Fibroblast of villous mesenchyme (primary cell): ENCODE measurements around the gene B3GNT4. TPM values are rescaled to one million over a fixed set of nuclear protein-coding genes. Genes with fewer than 3 reads are reported as not detected.

Source experiments
- DNase-seq: peaks from one replicate; pipeline ENCODE4 v3.0.0-alpha.2; 2010; ENCODE audit warnings: low read depth
- H3K4me3 ChIP-seq: 2 replicates; pipeline ENCODE4 v1.5.1; 2011; ENCODE audit warnings: low read depth, mild to moderate bottlenecking, low read length
- total RNA-seq: library from RNA; depleted of rRNA; stranded (reverse); fragments of >200 nt; gene quantifications from 2 replicates; pipeline ENCODE4 v1.2.3, GENCODE V29; 2012
- TF ChIP-seq, protein P1 (sequence below): IDR thresholded peaks from 2 replicates; pipeline ENCODE4 v1.5.1; 2012; ENCODE audit warnings: low read depth, mild to moderate bottlenecking, low read length; ENCODE audit not compliant: insufficient read depth

The B3GNT4 gene
- total RNA-seq, 1 donor, result under 0.01 TPM

- TF ChIP-seq, protein P1, sequence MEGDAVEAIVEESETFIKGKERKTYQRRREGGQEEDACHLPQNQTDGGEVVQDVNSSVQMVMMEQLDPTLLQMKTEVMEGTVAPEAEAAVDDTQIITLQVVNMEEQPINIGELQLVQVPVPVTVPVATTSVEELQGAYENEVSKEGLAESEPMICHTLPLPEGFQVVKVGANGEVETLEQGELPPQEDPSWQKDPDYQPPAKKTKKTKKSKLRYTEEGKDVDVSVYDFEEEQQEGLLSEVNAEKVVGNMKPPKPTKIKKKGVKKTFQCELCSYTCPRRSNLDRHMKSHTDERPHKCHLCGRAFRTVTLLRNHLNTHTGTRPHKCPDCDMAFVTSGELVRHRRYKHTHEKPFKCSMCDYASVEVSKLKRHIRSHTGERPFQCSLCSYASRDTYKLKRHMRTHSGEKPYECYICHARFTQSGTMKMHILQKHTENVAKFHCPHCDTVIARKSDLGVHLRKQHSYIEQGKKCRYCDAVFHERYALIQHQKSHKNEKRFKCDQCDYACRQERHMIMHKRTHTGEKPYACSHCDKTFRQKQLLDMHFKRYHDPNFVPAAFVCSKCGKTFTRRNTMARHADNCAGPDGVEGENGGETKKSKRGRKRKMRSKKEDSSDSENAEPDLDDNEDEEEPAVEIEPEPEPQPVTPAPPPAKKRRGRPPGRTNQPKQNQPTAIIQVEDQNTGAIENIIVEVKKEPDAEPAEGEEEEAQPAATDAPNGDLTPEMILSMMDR, result no peak
Observed at GRCh38 chr12:122162976-122163375, 40.5 kb upstream of the B3GNT4 start.

GRCh38 chr12:122166422-122167349, 36.8 kb upstream of the B3GNT4 start:
- TF ChIP-seq, protein P1, result no peak
- H3K4me3 ChIP-seq, result no peak overlapping the region
- no peak for DNase-seq

More at GRCh38 chr12:122162976-122163375, 40.5 kb upstream of the B3GNT4 start:
- DNase-seq, result no peak
- no peak overlapping the region for H3K4me3 ChIP-seq

GRCh38 chr12:122167356-122167925, 36.1 kb upstream of the B3GNT4 start:
- no peak overlapping the region for H3K4me3 ChIP-seq
- TF ChIP-seq, protein P1, result no peak
- no peak for DNase-seq

- H3K4me3 ChIP-seq, result no peak overlapping the region
- no peak for DNase-seq
- TF ChIP-seq, protein P1, result no peak
Observed at GRCh38 chr12:122168492-122168891, 35.0 kb upstream of the B3GNT4 start.

GRCh38 chr12:122171399-122171798, 32.1 kb upstream of the B3GNT4 start:
- no peak for DNase-seq
- TF ChIP-seq, protein P1, result no peak

GRCh38 chr12:122172262-122172939, 31.1 kb upstream of the B3GNT4 start:
- H3K4me3 ChIP-seq, result no peak overlapping the region
- no peak for DNase-seq
- TF ChIP-seq, protein P1, result no peak

More at GRCh38 chr12:122171399-122171798, 32.1 kb upstream of the B3GNT4 start:
- H3K4me3 ChIP-seq, result no peak overlapping the region
